Measurements from ENCODE around the gene TMEM8B.

Gene TMEM8B

GRCh38 chr9:35812025-35812602, 16.9 kb upstream of the TMEM8B start, which contains the start of gene SPAG8:
TSS of gene SPAG8 (minus strand) at chr9:35812262. CDS start at chr9:35812147, 115 bp downstream.
- DNase-seq (ENCODE audit: low spot score) = peak; percentile 94

GRCh38 chr9:35813434-35814105, 15.5 kb upstream of the TMEM8B start:
- DNase-seq (ENCODE audit: low spot score) = no peak

- DNase-seq (ENCODE audit: low spot score) = peak; percentile 78
These were observed 14.8 kb upstream of the TMEM8B start for GRCh38 chr9:35814106-35814840.

- peak; percentile 98 for DNase-seq (ENCODE audit: low spot score)
These were observed 14.0 kb upstream of the TMEM8B start, which contains the start of gene HINT2 for GRCh38 chr9:35814841-35815543. TSS of gene HINT2 (minus strand) at chr9:35815042. CDS start at chr9:35814979, 63 bp downstream.

- no peak for DNase-seq (ENCODE audit: low spot score)
These were observed 12.3 kb upstream of the TMEM8B start for GRCh38 chr9:35816708-35817107.

GRCh38 chr9:35818341-35818740, 10.7 kb upstream of the TMEM8B start:
- DNase-seq (ENCODE audit: low spot score) = no peak

- no peak for DNase-seq (ENCODE audit: low spot score)
These were observed 9.0 kb upstream of the TMEM8B start for GRCh38 chr9:35820076-35820475.

GRCh38 chr9:35822926-35823325, 6.1 kb upstream of the TMEM8B start:
- no peak for DNase-seq (ENCODE audit: low spot score)

- DNase-seq (ENCODE audit: low spot score) = peak; percentile 49
These were observed 2.8 kb upstream of the TMEM8B start for GRCh38 chr9:35826071-35826701.

- DNase-seq (ENCODE audit: low spot score) = no peak
These were observed 1.5 kb upstream of the TMEM8B start for GRCh38 chr9:35827486-35827885.

GRCh38 chr9:35828716-35829083, 328 bp upstream of the TMEM8B start, which contains the start of gene FAM221B:
TSS of gene FAM221B (minus strand) at chr9:35828732. CDS start at chr9:35826161, 2,571 bp downstream.
- no peak for DNase-seq (ENCODE audit: low spot score)

GRCh38 chr9:35829764-35830096, 702 bp downstream of the TMEM8B start:
- no peak for DNase-seq (ENCODE audit: low spot score)

- DNase-seq (ENCODE audit: low spot score) = no peak
These were observed 2.0 kb downstream of the TMEM8B start for GRCh38 chr9:35831040-35831439.

GRCh38 chr9:35832814-35833213, 3.8 kb downstream of the TMEM8B start:
- DNase-seq (ENCODE audit: low spot score) = no peak

GRCh38 chr9:35834260-35835215, 5.5 kb downstream of the TMEM8B start:
- DNase-seq (ENCODE audit: low spot score) = no peak

GRCh38 chr9:35835216-35835632, 6.2 kb downstream of the TMEM8B start:
- DNase-seq (ENCODE audit: low spot score) = no peak

- DNase-seq (ENCODE audit: low spot score) = no peak
These were observed 6.7 kb downstream of the TMEM8B start for GRCh38 chr9:35835766-35836165.

- DNase-seq (ENCODE audit: low spot score) = no peak
These were observed 7.6 kb downstream of the TMEM8B start for GRCh38 chr9:35836595-35836994.

GRCh38 chr9:35839926-35840325, 10.9 kb downstream of the TMEM8B start:
- no peak for DNase-seq (ENCODE audit: low spot score)

GRCh38 chr9:35840881-35841644, 12.0 kb downstream of the TMEM8B start:
- DNase-seq (ENCODE audit: low spot score) = no peak

Data from globus pallidus (tissue), 1 donor.